OCI-LY1 (cell line): ENCODE results near the gene POLG.

Experiments used
- H2AFZ ChIP-seq: fragments of 200-600 bp; sonication (generic), shearing (Covaris generic); 2 replicates; pipeline ENCODE4 v1.6.0; 2014; ENCODE audit warnings: antibody characterized with exemption, mild to moderate bottlenecking, low read length
- H3F3A ChIP-seq: fragments of 200-600 bp; sonication (generic), shearing (Covaris generic); 2 replicates; pipeline ENCODE4 v1.6.0; 2014; ENCODE audit warnings: mild to moderate bottlenecking, antibody characterized with exemption, low read length, moderate library complexity; ENCODE audit not compliant: insufficient read depth
- H3K27ac ChIP-seq: fragments of 200-600 bp; sonication (generic); 2 replicates; pipeline ENCODE4 v1.5.1; 2014; ENCODE audit warnings: low read length, mixed run types, mild to moderate bottlenecking, low read depth; ENCODE audit not compliant: poor library complexity, severe bottlenecking
- H3K27me3 ChIP-seq: fragments of 200-600 bp; sonication (generic); 2 replicates; pipeline ENCODE4 v1.6.0; 2014; ENCODE audit warnings: antibody characterized with exemption, mild to moderate bottlenecking, low read length, moderate library complexity; ENCODE audit not compliant: insufficient read depth
- H3K36me3 ChIP-seq: fragments of 200-600 bp; sonication (generic); 2 replicates; pipeline ENCODE4 v1.6.1; 2014; ENCODE audit warnings: mild to moderate bottlenecking, antibody characterized with exemption, low read length, moderate library complexity, mixed read lengths; ENCODE audit not compliant: insufficient read depth
- H3K4me1 ChIP-seq: fragments of 200-600 bp; sonication (generic); 2 replicates; pipeline ENCODE4 v1.5.1; 2014; ENCODE audit warnings: mild to moderate bottlenecking, low read length, moderate library complexity; ENCODE audit not compliant: insufficient read depth, severe bottlenecking
- H3K4me2 ChIP-seq: fragments of 200-600 bp; sonication (generic), shearing (Covaris generic); 2 replicates; pipeline ENCODE4 v1.6.1; 2014; ENCODE audit warnings: low read length
- H3K4me3 ChIP-seq: fragments of 200-600 bp; sonication (generic); 2 replicates; pipeline ENCODE4 v1.5.1; 2014; ENCODE audit warnings: low read length, low read depth, mild to moderate bottlenecking, mixed read lengths; ENCODE audit not compliant: poor library complexity, severe bottlenecking
- H3K79me2 ChIP-seq: fragments of 200-600 bp; shearing (Covaris generic); 2 replicates; pipeline ENCODE4 v1.6.1; 2016; ENCODE audit warnings: mixed run types, low read length, mixed read lengths; ENCODE audit not compliant: insufficient read depth
- H3K9ac ChIP-seq: fragments of 200-600 bp; sonication (generic), shearing (Covaris generic); 2 replicates; pipeline ENCODE4 v1.6.1; 2014; ENCODE audit warnings: mild to moderate bottlenecking, low read length, mixed read lengths
- H3K9me2 ChIP-seq: fragments of 200-600 bp; sonication (generic), shearing (Covaris generic); 2 replicates; pipeline ENCODE4 v1.6.1; 2014; ENCODE audit warnings: low read depth, mild to moderate bottlenecking, low read length, mixed read lengths
- H3K9me3 ChIP-seq: fragments of 200-600 bp; shearing (Covaris generic); 2 replicates; pipeline ENCODE4 v1.6.1; 2014; ENCODE audit warnings: low read length, mixed read lengths
- H4K20me1 ChIP-seq: fragments of 200-600 bp; sonication (generic), shearing (Covaris generic); 2 replicates; pipeline ENCODE4 v1.6.0; 2016; ENCODE audit warnings: mild to moderate bottlenecking, low read length; ENCODE audit not compliant: insufficient read depth
- CTCF ChIP-seq: fragments of 200-600 bp; sonication (generic), shearing (Covaris generic); IDR thresholded peaks from 2 replicates; pipeline ENCODE4 v1.5.1; 2017; ENCODE audit warnings: mild to moderate bottlenecking, antibody characterized with exemption, low read length, moderate library complexity, mixed read lengths
- EZH2 ChIP-seq: fragments of 200-600 bp; sonication (generic), shearing (Covaris generic); IDR thresholded peaks from 2 replicates; pipeline ENCODE4 v1.8.0; 2017; ENCODE audit warnings: borderline replicate concordance, mixed run types, mild to moderate bottlenecking, antibody characterized with exemption, low read length, moderate library complexity, mixed read lengths

POLG gene

GRCh38 chr15:89301304-89302089, 33.1 kb downstream of the POLG start:
- Histone ChIP-seq H3K9me3 (0 out of 2 replicates have a peak, but pooled peaks cover 3% of the 10 kb centered on the region), H3K9me2 (no peaks in the 10 kb centered on the region), H3K36me3 (peaks cover 86% of the 10 kb centered on the region), H3K27ac (no peak overlapping the region), H4K20me1 (no peaks in the 10 kb centered on the region), H3K27me3 (no peaks in the 10 kb centered on the region), H3K79me2 (no peaks in the 10 kb centered on the region), H3K9ac (no peak overlapping the region), H2AFZ (no peak overlapping the region), H3K4me3 (no peak overlapping the region), H3K4me1 (no peaks in the 10 kb centered on the region), H3K4me2 (no peak overlapping the region), H3F3A (no peaks in the 10 kb centered on the region; the same call in 1 of the 2 replicates)
- TF ChIP-seq EZH2 (no peak), CTCF (no peak)

- Histone ChIP-seq H2AFZ (no peak overlapping the region), H3K9ac (no peak overlapping the region), H3K27me3 (no peaks in the 10 kb centered on the region), H3K4me2 (no peak overlapping the region), H3K4me3 (no peak overlapping the region), H3F3A (no peaks in the 10 kb centered on the region), H4K20me1 (no peaks in the 10 kb centered on the region), H3K9me3 (0 out of 2 replicates have a peak, but pooled peaks cover 3% of the 10 kb centered on the region), H3K79me2 (no peaks in the 10 kb centered on the region), H3K9me2 (no peaks in the 10 kb centered on the region), H3K27ac (no peak overlapping the region), H3K4me1 (no peaks in the 10 kb centered on the region), H3K36me3 (peaks cover 81% of the 10 kb centered on the region)
- no peak for TF ChIP-seq CTCF
- no peak for TF ChIP-seq EZH2
Observed at GRCh38 chr15:89299896-89300295, 34.7 kb downstream of the POLG start.

GRCh38 chr15:89293012-89293411, 41.6 kb downstream of the POLG start:
- Histone ChIP-seq H3K36me3 (peaks cover 84% of the 10 kb centered on the region), H3K79me2 (no peaks in the 10 kb centered on the region), H2AFZ (no peak overlapping the region), H3K4me1 (no peaks in the 10 kb centered on the region), H3K27me3 (no peaks in the 10 kb centered on the region), H3K4me3 (no peak overlapping the region), H3F3A (no peaks in the 10 kb centered on the region), H3K9me2 (no peaks in the 10 kb centered on the region), H3K4me2 (no peak overlapping the region), H3K9ac (no peak overlapping the region), H3K27ac (no peak overlapping the region), H3K9me3 (0 out of 2 replicates have a peak, but pooled peaks cover 2% of the 10 kb centered on the region), H4K20me1 (no peaks in the 10 kb centered on the region)
- no peak for TF ChIP-seq EZH2
- TF ChIP-seq CTCF: no peak
